ENCODE results near the gene RNASET2. TPM values are rescaled to one million over a fixed set of nuclear protein-coding genes. Genes with fewer than 3 reads are reported as not detected.

The RNASET2 gene
- total and polyA plus RNA-seq, 10 of the 15 experiments (the other 5 are each of a cell fraction or from before 2014, with no cell fraction given), result 5.5 to 225 (median 50.2) TPM

GRCh38 chr6:166998256-166999144 lies 42.1 kb upstream of the RNASET2 start:
- SMC1A ChIA-PET (ENCODE audit: uncharacterized antibody, unreplicated experiment), result interaction anchor here (0.9 to 7.2 kb wide), 14 partner anchors 8 to 211 kb away, joined by 3 to 97 read pairs (median 12); partner anchors contain the start of gene CCR6
- peak overlapping the region; percentile 61 for H3K9ac ChIP-seq (ENCODE audit: control insufficient read depth, insufficient read depth, low read length)
- H3K4me2 ChIP-seq (ENCODE audit: control insufficient read depth, insufficient read depth), result peak overlapping the region; percentile 62
- DNase-seq (ENCODE audit: low read depth, low spot score) (no peak), FAIRE-seq (no peak), ATAC-seq (peak; percentile 19)
- POLR2A ChIA-PET, result interaction anchor here (0.8 to 5.5 kb wide), 10 partner anchors 8 to 153 kb away, joined by 3 to 52 read pairs (median 4); partner anchors contain the start of genes CCR6 and RNASET2
- peak overlapping the region; percentile 91 for H3K4me3 ChIP-seq
- H3K36me3 ChIP-seq (ENCODE audit: control insufficient read depth in 2 of 2, insufficient read depth in 2 of 2, low read length in 1 of 2), result peaks cover 5% of the 10 kb centered on the region in 2 experiments; a peak in 3 of 4 replicates
- H3K79me2 ChIP-seq (ENCODE audit: control insufficient read depth, insufficient read depth, low read length), result peaks cover 59% of the 10 kb centered on the region
- no peaks in the 10 kb centered on the region; the same call in 1 of the 2 replicates for H4K20me1 ChIP-seq (ENCODE audit: control insufficient read depth, insufficient read depth)
- TSS peak; percentile 51 for BruUV-seq (replicated peaks)
- intact Hi-C loops (cut with micrococcal nuclease; ENCODE audit: unreplicated experiment), result loop anchor here (1.0 to 5.0 kb wide), 5 partner anchors 48 to 166 kb away; partner anchors contain the start of gene CCR6
- peak overlapping the region; percentile 69 for H3K27ac ChIP-seq (ENCODE audit: control insufficient read depth, insufficient read depth)
- peak overlapping the region; percentile 33; the same call in 1 of the 2 replicates for H2AFZ ChIP-seq (ENCODE audit: control insufficient read depth, low read depth, low read length)
- WGBS (ENCODE audit: insufficient coverage, insufficient replicate concordance, low lambda C conversion rate, missing lambda C conversion rate), result under 1% methylated on average over 73 of the region's 96 CpGs
- H3K27me3 ChIP-seq (replicated peaks in 1 of 2; ENCODE audit: control insufficient read depth in 2 of 2, insufficient read depth in 2 of 2, low read length in 1 of 2), result no peaks in the 10 kb centered on the region
- H3K4me1 ChIP-seq (ENCODE audit: control insufficient read depth, insufficient read depth, low read length), result peaks cover 3% of the 10 kb centered on the region; the same call in 1 of the 2 replicates
- RAD21 ChIA-PET (ENCODE audit: unreplicated experiment), result interaction anchor here (0.5 to 6.9 kb wide), 17 partner anchors 8 to 224 kb away, joined by 3 to 84 read pairs (median 7); partner anchors contain the start of genes CCR6 and RNASET2
- in situ Hi-C loops (cut with MboI), result no loop called here
- CTCF ChIA-PET, result interaction anchor here (0.7 to 5.6 kb wide), 18 partner anchors 36 to 163 kb away, joined by 3 to 54 read pairs (median 6); no protein-coding TSS in a partner anchor
- H3K9me3 ChIP-seq (replicated peaks; ENCODE audit: control insufficient read depth, insufficient read depth, low read length), result no peaks in the 10 kb centered on the region
- TF ChIP-seq POLR2AphosphoS5 (IDR thresholded peaks at IDR 0.05; ENCODE audit: low read length), result peak; percentile 57; the same call in 1 of the 2 replicates
- 0 out of 2 replicates have a peak, but pooled peaks have one; percentile 13 for TF ChIP-seq REST (IDR thresholded peaks at IDR 0.05; ENCODE audit: low read depth, low read length)
- TF ChIP-seq TAF1 (IDR thresholded peaks at IDR 0.05; ENCODE audit: borderline replicate concordance, low read depth, low read length), result 0 out of 2 replicates have a peak, but pooled peaks have one; percentile 36
- TF ChIP-seq TBL1XR1 (IDR thresholded peaks at IDR 0.05; ENCODE audit: low read depth, low read length), result no peak
- TF ChIP-seq HDGF (IDR thresholded peaks at IDR 0.05), result no peak
- no peak for TF ChIP-seq ELK1 (IDR thresholded peaks at IDR 0.05; ENCODE audit: low read depth, low read length)
- TF ChIP-seq GATAD2B (conservative IDR thresholded peaks at IDR 0.05; ENCODE audit: low read depth), result peak; percentile 16
- 0 out of 2 replicates have a peak, but pooled peaks have one; percentile 18 for TF ChIP-seq SMC3 (IDR thresholded peaks at IDR 0.05; ENCODE audit: borderline replicate concordance, low read length)
- TF ChIP-seq IRF5 (IDR thresholded peaks at IDR 0.05; ENCODE audit: borderline replicate concordance), result no peak
- no peak for TF ChIP-seq ZBTB33 (IDR thresholded peaks at IDR 0.05)

Data from GM12878 (cell line).